ENCODE results near the gene TEC.
"Not testable (repeated sequence)": the region's sequence is repeated elsewhere in the genome, so short reads cannot be mapped to it uniquely, and the experiment has no call there.

TEC gene

DNA sequence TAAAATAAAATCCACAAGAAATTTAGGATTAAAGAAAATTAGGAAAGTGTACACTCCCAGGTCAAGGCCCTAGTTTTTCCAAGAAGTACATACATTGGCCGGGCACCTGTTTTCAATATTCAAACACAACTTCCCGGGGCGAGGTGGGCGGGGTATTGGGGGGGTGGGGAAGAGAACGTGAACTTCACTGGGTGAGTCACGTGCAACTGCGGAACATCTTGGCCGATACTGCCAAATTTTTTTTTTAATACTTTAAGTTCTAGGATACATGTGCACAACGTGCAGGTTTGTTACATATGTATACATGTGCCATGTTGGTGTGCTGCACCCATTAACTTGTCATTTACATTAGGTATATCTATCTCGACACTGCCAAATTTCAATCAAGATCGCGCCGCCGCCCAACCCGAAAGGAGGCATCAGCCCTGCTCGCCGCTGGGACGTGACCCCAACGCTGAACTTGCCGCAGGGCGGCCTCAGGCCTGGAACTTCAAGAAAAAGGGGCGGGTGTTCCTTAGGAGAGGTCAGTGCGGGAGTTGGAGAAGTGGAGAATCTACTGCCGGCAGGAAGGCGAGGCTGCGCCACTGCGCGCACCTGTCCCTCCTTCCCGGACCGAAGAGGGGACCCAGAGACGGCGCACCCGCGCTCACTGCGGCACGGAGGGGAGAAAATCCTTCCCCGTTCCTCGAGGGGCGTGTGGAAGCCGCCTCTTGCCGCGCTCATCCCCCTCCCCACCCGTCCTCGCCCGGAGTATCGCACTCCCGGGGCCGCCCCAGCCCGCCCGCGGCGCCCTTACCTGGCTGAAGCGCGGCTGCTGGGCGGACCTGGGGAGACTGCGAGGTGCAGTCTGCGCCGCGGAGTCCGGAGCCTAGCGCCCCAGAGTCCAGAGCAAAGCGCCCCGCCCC is at the start of gene TEC:
TSS of gene TEC (minus strand) at position 883 of the 905 bp plus-strand sequence. CDS start 41,224 bp downstream, outside the sequence.
- no peaks in the 10 kb centered on the region for H3K36me3 ChIP-seq (ENCODE audit: insufficient read depth)
- H3K79me2 ChIP-seq (ENCODE audit: insufficient read depth, low read depth), result no peaks in the 10 kb centered on the region
- TF ChIP-seq, protein P1, sequence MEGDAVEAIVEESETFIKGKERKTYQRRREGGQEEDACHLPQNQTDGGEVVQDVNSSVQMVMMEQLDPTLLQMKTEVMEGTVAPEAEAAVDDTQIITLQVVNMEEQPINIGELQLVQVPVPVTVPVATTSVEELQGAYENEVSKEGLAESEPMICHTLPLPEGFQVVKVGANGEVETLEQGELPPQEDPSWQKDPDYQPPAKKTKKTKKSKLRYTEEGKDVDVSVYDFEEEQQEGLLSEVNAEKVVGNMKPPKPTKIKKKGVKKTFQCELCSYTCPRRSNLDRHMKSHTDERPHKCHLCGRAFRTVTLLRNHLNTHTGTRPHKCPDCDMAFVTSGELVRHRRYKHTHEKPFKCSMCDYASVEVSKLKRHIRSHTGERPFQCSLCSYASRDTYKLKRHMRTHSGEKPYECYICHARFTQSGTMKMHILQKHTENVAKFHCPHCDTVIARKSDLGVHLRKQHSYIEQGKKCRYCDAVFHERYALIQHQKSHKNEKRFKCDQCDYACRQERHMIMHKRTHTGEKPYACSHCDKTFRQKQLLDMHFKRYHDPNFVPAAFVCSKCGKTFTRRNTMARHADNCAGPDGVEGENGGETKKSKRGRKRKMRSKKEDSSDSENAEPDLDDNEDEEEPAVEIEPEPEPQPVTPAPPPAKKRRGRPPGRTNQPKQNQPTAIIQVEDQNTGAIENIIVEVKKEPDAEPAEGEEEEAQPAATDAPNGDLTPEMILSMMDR (conservative IDR thresholded peaks at IDR 0.05; ENCODE audit: low read depth, low read length), result no peak
- H3K4me2 ChIP-seq, result peak within 1 kb of the TSS; percentile 92
- peak within 1 kb of the TSS; percentile 79 for H3K4me3 ChIP-seq (IDR thresholded peaks at IDR 0.05; ENCODE audit: insufficient read depth, low read depth, low read length)
- H2AFZ ChIP-seq (ENCODE audit: low read depth), result peak within 1 kb of the TSS; percentile 99
- no peaks in the 10 kb centered on the region for H3K27me3 ChIP-seq (ENCODE audit: insufficient read depth, low read depth)
- H3K27ac ChIP-seq, result no peak within 1 kb of the TSS; the same call in 1 of the 2 replicates
- peaks cover 12% of the 10 kb centered on the region for H3K4me1 ChIP-seq (ENCODE audit: low read depth, poor library complexity, severe bottlenecking)
- peak within 1 kb of the TSS; percentile 59; the same call in 1 of the 2 replicates for H3K9ac ChIP-seq
- no peaks in the 10 kb centered on the region for H4K20me1 ChIP-seq (ENCODE audit: insufficient read depth)

DNA sequence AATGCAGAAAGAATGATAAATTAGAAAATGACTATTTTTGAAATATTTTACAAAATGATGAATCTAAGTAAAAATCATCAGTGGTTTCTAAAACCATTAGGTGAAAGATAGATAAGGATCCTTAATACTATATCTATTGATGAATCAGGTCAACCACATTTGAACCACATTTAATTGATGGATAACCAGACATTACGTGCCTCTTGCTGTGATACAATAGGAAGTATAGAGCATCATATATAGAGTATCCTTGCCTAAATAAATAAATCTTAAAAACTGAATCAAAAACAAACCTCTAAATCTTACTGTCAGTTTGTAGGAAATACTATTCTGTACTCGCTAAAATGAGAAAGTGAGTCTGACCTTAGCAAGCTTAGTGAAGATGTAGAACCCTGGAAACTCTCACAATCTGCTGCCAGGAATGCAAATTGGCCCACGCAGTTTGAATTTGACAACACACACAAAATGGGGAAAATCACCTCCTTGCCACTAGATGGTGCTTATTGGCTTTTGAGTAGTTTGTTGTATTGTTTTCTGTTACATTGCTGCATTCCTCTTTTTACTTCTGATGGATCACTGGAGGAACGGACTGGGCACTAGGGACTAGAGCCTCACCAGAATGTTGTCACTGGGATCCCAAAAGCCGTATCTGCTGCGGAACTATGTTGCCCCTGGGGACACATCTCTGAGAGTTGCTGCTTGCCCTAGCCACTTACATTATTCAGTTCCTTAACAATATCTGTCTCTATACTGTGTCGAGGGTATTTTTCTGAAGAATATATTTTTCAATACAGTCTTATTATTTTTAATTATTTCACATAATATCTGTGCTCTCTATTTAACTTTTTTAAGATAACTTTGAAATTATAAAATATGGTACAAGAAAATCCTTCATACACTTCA is 46.3 kb upstream of the TEC start:
- H2AFZ ChIP-seq (ENCODE audit: low read depth), result peak overlapping the region; percentile 35; the same call in 1 of the 2 replicates
- H3K27ac ChIP-seq, result no peak overlapping the region
- H3K9ac ChIP-seq, result no peak overlapping the region
- no peaks in the 10 kb centered on the region for H3K36me3 ChIP-seq (ENCODE audit: insufficient read depth)
- no peak overlapping the region for H3K4me2 ChIP-seq
- H3K79me2 ChIP-seq (ENCODE audit: insufficient read depth, low read depth), result no peaks in the 10 kb centered on the region
- TF ChIP-seq, protein P1 (conservative IDR thresholded peaks at IDR 0.05; ENCODE audit: low read depth, low read length), result peak; percentile 68
- H4K20me1 ChIP-seq (ENCODE audit: insufficient read depth), result no peaks in the 10 kb centered on the region
- H3K4me3 ChIP-seq (IDR thresholded peaks at IDR 0.05; ENCODE audit: insufficient read depth, low read depth, low read length), result no peak overlapping the region
- no peaks in the 10 kb centered on the region for H3K27me3 ChIP-seq (ENCODE audit: insufficient read depth, low read depth)
- no peaks in the 10 kb centered on the region for H3K4me1 ChIP-seq (ENCODE audit: low read depth, poor library complexity, severe bottlenecking)

DNA sequence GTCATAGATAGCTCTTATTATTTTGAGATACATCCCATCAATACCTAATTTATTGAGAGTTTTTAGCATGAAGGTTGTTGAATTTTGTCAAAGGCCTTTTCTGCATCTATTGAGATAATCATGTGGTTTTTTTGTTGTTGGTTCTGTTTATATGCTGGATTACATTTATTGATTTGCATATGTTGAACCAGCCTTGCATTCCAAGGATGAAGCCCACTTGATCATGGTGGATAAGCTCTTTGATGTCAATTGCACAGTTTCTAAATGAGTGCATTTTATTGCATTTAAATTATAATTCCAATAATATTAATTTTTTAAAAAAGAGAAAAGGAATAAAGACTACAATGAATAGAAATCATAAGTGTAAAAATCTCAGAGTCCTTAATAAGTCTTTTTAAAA is 45.1 kb upstream of the TEC start:
- H3K27ac ChIP-seq; H3K36me3 ChIP-seq (ENCODE audit: insufficient read depth); H2AFZ ChIP-seq (ENCODE audit: low read depth); H3K79me2 ChIP-seq (ENCODE audit: insufficient read depth, low read depth); H4K20me1 ChIP-seq (ENCODE audit: insufficient read depth); H3K4me3 ChIP-seq (IDR thresholded peaks at IDR 0.05; ENCODE audit: insufficient read depth, low read depth, low read length); H3K9ac ChIP-seq; H3K4me1 ChIP-seq (ENCODE audit: low read depth, poor library complexity, severe bottlenecking); H3K27me3 ChIP-seq (ENCODE audit: insufficient read depth, low read depth); H3K4me2 ChIP-seq: not testable (repeated sequence)

DNA sequence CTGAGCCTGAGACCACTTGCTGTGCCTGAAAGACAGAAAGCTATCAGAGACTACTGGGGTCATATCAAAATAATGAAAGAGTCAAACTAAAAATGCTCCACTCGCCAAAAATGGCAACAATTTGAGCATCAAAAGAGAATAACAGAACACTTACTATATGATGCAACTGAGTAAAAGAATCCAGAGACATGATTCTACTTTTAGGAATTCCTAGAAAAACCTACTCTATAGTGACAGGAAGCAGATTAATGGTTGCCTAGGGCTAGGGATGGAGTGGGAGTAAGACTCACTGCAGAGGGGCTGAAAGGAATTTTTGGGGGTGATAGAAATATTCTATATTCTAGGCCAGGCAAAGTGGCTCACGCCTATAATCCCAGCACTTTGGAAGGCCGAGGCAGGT is 42.3 kb upstream of the TEC start:
- Histone ChIP-seq H3K4me2 (no peak overlapping the region), H2AFZ (ENCODE audit: low read depth) (no peak overlapping the region), H3K27me3 (ENCODE audit: insufficient read depth, low read depth) (no peaks in the 10 kb centered on the region)

More for the DNA sequence above, 42.3 kb upstream of the TEC start:
- Histone ChIP-seq H3K9ac (no peak overlapping the region), H3K4me1 (ENCODE audit: low read depth, poor library complexity, severe bottlenecking) (no peaks in the 10 kb centered on the region), H3K4me3 (IDR thresholded peaks at IDR 0.05; ENCODE audit: insufficient read depth, low read depth, low read length) (no peak overlapping the region), H4K20me1 (ENCODE audit: insufficient read depth) (no peaks in the 10 kb centered on the region), H3K36me3 (ENCODE audit: insufficient read depth) (no peaks in the 10 kb centered on the region), H3K27ac (no peak overlapping the region), H3K79me2 (ENCODE audit: insufficient read depth, low read depth) (no peaks in the 10 kb centered on the region)
- TF ChIP-seq, protein P1 (conservative IDR thresholded peaks at IDR 0.05; ENCODE audit: low read depth, low read length), result no peak
